ENCODE results near the gene CTR9. TPM values are rescaled to one million over a fixed set of nuclear protein-coding genes. Genes with fewer than 3 reads are reported as not detected.

CTR9 gene
- total and polyA plus RNA-seq, 2 of the 13 experiments (the other 11 are each of a cell fraction or from before 2014, with no cell fraction given), result 6.6 to 22.1 TPM

DNA sequence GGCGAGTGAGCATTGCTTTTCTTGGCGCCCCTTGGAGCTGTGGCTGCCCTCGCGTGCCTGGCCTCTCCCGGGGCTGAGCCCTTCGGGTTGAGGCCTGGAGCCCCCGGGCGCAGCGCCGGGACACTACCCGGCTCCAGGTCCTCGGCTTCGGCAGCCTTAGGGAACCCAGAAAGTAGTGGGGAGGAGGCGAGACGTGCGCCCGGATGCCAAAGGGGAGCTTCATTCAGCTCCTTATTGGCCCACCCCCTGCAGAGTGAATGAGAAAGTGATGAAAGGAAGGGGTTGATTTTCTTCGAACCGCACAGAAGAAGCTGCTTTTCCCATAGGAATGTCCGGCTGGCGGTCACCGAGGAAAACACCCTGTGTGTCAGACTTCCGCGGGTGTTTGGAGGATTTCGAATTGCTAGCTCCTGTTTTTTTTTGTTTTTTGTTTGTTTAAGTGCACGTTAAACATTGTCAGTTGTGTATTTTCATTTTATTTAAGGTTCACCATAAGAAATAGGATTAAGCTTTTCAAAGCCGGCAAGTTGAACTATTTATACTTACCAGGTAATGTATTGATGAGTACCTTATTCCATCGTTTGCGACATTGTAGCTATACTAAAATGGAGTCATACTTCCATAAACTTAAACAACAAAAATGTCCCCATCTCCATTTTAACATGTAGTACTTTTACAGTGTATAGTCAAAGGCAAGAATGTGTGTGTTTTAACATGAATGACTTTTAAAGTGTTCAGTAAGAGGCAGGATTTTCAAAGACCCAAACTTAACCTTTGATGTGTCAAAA lies 58.5 kb downstream of the CTR9 start (continued):
- TF ChIP-seq, protein P1, sequence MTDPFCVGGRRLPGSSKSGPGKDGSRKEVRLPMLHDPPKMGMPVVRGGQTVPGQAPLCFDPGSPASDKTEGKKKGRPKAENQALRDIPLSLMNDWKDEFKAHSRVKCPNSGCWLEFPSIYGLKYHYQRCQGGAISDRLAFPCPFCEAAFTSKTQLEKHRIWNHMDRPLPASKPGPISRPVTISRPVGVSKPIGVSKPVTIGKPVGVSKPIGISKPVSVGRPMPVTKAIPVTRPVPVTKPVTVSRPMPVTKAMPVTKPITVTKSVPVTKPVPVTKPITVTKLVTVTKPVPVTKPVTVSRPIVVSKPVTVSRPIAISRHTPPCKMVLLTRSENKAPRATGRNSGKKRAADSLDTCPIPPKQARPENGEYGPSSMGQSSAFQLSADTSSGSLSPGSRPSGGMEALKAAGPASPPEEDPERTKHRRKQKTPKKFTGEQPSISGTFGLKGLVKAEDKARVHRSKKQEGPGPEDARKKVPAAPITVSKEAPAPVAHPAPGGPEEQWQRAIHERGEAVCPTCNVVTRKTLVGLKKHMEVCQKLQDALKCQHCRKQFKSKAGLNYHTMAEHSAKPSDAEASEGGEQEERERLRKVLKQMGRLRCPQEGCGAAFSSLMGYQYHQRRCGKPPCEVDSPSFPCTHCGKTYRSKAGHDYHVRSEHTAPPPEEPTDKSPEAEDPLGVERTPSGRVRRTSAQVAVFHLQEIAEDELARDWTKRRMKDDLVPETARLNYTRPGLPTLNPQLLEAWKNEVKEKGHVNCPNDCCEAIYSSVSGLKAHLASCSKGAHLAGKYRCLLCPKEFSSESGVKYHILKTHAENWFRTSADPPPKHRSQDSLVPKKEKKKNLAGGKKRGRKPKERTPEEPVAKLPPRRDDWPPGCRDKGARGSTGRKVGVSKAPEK (CRISPR knock-in tag; IDR thresholded peaks at IDR 0.05; ENCODE audit: borderline replicate concordance), result no peak
- TF ChIP-seq GABPB1 (CRISPR knock-in tag; IDR thresholded peaks at IDR 0.05) (peak; percentile 28; the same call in 1 of the 2 replicates), BHLHE40 (IDR thresholded peaks at IDR 0.05; ENCODE audit: low read length) (0 out of 2 replicates have a peak, but pooled peaks have one; percentile 20), MBD4 (IDR thresholded peaks at IDR 0.05; ENCODE audit: borderline replicate concordance, low read length) (no peak), ZNF230 (CRISPR knock-in tag; IDR thresholded peaks at IDR 0.05) (peak; percentile 23; the same call in 1 of the 2 replicates), NFKB2 (CRISPR knock-in tag; IDR thresholded peaks at IDR 0.05; ENCODE audit: borderline replicate concordance) (peak; percentile 7; the same call in 1 of the 2 replicates), RELA (CRISPR knock-in tag; IDR thresholded peaks at IDR 0.05) (0 out of 2 replicates have a peak, but pooled peaks have one; percentile 53), PHF8 (CRISPR knock-in tag; IDR thresholded peaks at IDR 0.05) (peak; percentile 60; the same call in 1 of the 2 replicates), GLI4 (CRISPR knock-in tag; IDR thresholded peaks at IDR 0.05; ENCODE audit: borderline replicate concordance) (0 out of 2 replicates have a peak, but pooled peaks have one; percentile 49), GZF1 (CRISPR knock-in tag; IDR thresholded peaks at IDR 0.05) (0 out of 2 replicates have a peak, but pooled peaks have one; percentile 10), KMT2B (CRISPR knock-in tag; IDR thresholded peaks at IDR 0.05) (0 out of 2 replicates have a peak, but pooled peaks have one; percentile 58), HDAC2 (CRISPR knock-in tag; IDR thresholded peaks at IDR 0.05) (peak; percentile 10; the same call in 1 of the 2 replicates), NCOA2 (CRISPR knock-in tag; IDR thresholded peaks at IDR 0.05) (0 out of 2 replicates have a peak, but pooled peaks have one; percentile 3), MYC (CRISPR knock-in tag; IDR thresholded peaks at IDR 0.05; ENCODE audit: borderline replicate concordance) (0 out of 2 replicates have a peak, but pooled peaks have one; percentile 25), ZNF253 (CRISPR knock-in tag; IDR thresholded peaks at IDR 0.05; ENCODE audit: borderline replicate concordance) (peak; percentile 49; the same call in 1 of the 2 replicates), ZNF781 (CRISPR knock-in tag; IDR thresholded peaks at IDR 0.05; ENCODE audit: borderline replicate concordance, not compliant biosample characterization) (peak; percentile 40), ZNF737 (CRISPR knock-in tag; IDR thresholded peaks at IDR 0.05; ENCODE audit: borderline replicate concordance) (0 out of 2 replicates have a peak, but pooled peaks have one; percentile 21), FOXA1 (IDR thresholded peaks at IDR 0.05) (no peak), FOXA1 (CRISPR knock-in tag; IDR thresholded peaks at IDR 0.05) (no peak), ZFY (CRISPR knock-in tag; IDR thresholded peaks at IDR 0.05) (peak; percentile 51; the same call in 1 of the 2 replicates)
- TF ChIP-seq, protein P2, sequence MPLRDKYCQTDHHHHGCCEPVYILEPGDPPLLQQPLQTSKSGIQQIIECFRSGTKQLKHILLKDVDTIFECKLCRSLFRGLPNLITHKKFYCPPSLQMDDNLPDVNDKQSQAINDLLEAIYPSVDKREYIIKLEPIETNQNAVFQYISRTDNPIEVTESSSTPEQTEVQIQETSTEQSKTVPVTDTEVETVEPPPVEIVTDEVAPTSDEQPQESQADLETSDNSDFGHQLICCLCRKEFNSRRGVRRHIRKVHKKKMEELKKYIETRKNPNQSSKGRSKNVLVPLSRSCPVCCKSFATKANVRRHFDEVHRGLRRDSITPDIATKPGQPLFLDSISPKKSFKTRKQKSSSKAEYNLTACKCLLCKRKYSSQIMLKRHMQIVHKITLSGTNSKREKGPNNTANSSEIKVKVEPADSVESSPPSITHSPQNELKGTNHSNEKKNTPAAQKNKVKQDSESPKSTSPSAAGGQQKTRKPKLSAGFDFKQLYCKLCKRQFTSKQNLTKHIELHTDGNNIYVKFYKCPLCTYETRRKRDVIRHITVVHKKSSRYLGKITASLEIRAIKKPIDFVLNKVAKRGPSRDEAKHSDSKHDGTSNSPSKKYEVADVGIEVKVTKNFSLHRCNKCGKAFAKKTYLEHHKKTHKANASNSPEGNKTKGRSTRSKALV (CRISPR knock-in tag; IDR thresholded peaks at IDR 0.05), result peak; percentile 86
- TF ChIP-seq, protein P3, sequence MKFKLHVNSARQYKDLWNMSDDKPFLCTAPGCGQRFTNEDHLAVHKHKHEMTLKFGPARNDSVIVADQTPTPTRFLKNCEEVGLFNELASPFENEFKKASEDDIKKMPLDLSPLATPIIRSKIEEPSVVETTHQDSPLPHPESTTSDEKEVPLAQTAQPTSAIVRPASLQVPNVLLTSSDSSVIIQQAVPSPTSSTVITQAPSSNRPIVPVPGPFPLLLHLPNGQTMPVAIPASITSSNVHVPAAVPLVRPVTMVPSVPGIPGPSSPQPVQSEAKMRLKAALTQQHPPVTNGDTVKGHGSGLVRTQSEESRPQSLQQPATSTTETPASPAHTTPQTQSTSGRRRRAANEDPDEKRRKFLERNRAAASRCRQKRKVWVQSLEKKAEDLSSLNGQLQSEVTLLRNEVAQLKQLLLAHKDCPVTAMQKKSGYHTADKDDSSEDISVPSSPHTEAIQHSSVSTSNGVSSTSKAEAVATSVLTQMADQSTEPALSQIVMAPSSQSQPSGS (CRISPR knock-in tag; IDR thresholded peaks at IDR 0.05), result no peak; the same call in 1 of the 2 replicates

Data from HepG2 (cell line).